ENCODE measurements around the gene RGS6. TPM values are rescaled to one million over a fixed set of nuclear protein-coding genes. Genes with fewer than 3 reads are reported as not detected.
"Not testable (repeated sequence)": the region's sequence is repeated elsewhere in the genome, so short reads cannot be mapped to it uniquely, and the experiment has no call there.

Gene RGS6
- total and polyA plus RNA-seq, 7 donors = 0.19 to 1.6 (median 0.42) TPM

GRCh38 chr14:72476657-72477499 is 544.6 kb downstream of the RGS6 start:
- peaks cover 9% of the 10 kb centered on the region for H3K4me1 ChIP-seq
- H3K9me3 ChIP-seq = no peaks in the 10 kb centered on the region
- DNase-seq = no peak
- no peaks in the 10 kb centered on the region for H3K27me3 ChIP-seq (ENCODE audit: insufficient read depth in 3 of 3, low read length in 2 of 3)
- 17 to 36% (median 20%) methylated on average over 8 of the region's 8 CpGs for WGBS, 3 donors
- ATAC-seq = peak; percentile 71 to 87 (median 77)
- intact Hi-C loops (cut with DNase I) = no loop called here
- no peak overlapping the region for H3K4me3 ChIP-seq
- TF ChIP-seq CTCF (IDR thresholded peaks at IDR 0.05) = no peak
- H3K27ac ChIP-seq = peak overlapping the region; percentile 42
- no peaks in the 10 kb centered on the region for H3K36me3 ChIP-seq (ENCODE audit: insufficient read depth in 1 of 2, low read depth in 1 of 2)

- H3K9me3 ChIP-seq; H3K4me1 ChIP-seq; H3K4me3 ChIP-seq; H3K36me3 ChIP-seq (ENCODE audit: insufficient read depth in 1 of 2, low read depth in 1 of 2); DNase-seq; intact Hi-C loops (cut with DNase I); H3K27me3 ChIP-seq (ENCODE audit: insufficient read depth in 3 of 3, low read length in 2 of 3): not testable (repeated sequence)
- WGBS, 3 donors = 28 to 39% (median 38%) methylated on average over 5 of the region's 5 CpGs
- peak in 3 of 4 donors; percentile 31 to 64 (median 45) for ATAC-seq
- peak overlapping the region; percentile 42 for H3K27ac ChIP-seq
Observed at GRCh38 chr14:72477578-72477977, 545.3 kb downstream of the RGS6 start.

GRCh38 chr14:72478471-72478893 is 546.3 kb downstream of the RGS6 start:
- no peak for TF ChIP-seq CTCF (IDR thresholded peaks at IDR 0.05)
- Histone ChIP-seq H3K27me3 (ENCODE audit: insufficient read depth in 3 of 3, low read length in 2 of 3) (no peaks in the 10 kb centered on the region), H3K27ac (no peak overlapping the region), H3K9me3 (no peaks in the 10 kb centered on the region), H3K4me1 (peaks cover 9% of the 10 kb centered on the region), H3K4me3 (no peak overlapping the region), H3K36me3 (ENCODE audit: insufficient read depth in 1 of 2, low read depth in 1 of 2) (no peaks in the 10 kb centered on the region)
- intact Hi-C loops (cut with DNase I) = no loop called here
- 59 to 70% (median 61%) methylated on average over 8 of the region's 8 CpGs for WGBS, 3 donors
- DNase-seq = no peak
- no peak for ATAC-seq

DNA sequence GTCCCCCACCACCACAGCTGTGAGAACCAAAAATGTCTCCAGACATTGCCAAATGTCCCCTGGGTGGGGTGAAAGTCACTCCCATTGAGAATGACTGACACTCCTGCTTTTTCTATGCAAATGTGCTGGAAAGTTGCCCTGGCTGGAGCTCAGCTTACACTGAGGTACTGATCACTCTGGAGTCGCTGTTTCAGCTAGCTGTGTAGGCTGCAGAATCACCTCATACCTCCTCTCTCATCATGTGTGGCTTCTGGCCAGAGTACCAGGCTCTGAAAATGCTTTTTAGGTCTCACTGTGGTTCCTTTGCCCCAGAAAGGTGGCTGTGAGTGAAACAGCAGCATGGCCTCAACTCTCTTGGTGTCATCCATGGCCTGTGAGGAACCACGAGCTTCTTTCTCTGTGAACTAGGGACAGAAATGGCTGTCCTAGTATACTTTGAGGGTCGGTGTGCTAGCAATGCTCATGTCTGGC is 547.3 kb downstream of the RGS6 start:
- H3K27me3 ChIP-seq (ENCODE audit: insufficient read depth in 3 of 3, low read length in 2 of 3) = no peaks in the 10 kb centered on the region
- no peak overlapping the region for H3K4me3 ChIP-seq
- H3K36me3 ChIP-seq (ENCODE audit: insufficient read depth in 1 of 2, low read depth in 1 of 2) = no peaks in the 10 kb centered on the region
- no peaks in the 10 kb centered on the region for H3K9me3 ChIP-seq
- no peak overlapping the region for H3K27ac ChIP-seq
- intact Hi-C loops (cut with DNase I) = no loop called here
- peaks cover 9% of the 10 kb centered on the region for H3K4me1 ChIP-seq
- ATAC-seq = no peak
- TF ChIP-seq CTCF (IDR thresholded peaks at IDR 0.05) = no peak
- no peak for DNase-seq
- 57 to 60% (median 60%) methylated on average over 3 of the region's 3 CpGs for WGBS, 3 donors

GRCh38 chr14:72480464-72481243 is 548.4 kb downstream of the RGS6 start:
- WGBS, 3 donors = 55 to 59% (median 57%) methylated on average over 13 of the region's 13 CpGs
- H3K9me3 ChIP-seq = no peaks in the 10 kb centered on the region

More at GRCh38 chr14:72480464-72481243, 548.4 kb downstream of the RGS6 start:
- H3K36me3 ChIP-seq (ENCODE audit: insufficient read depth in 1 of 2, low read depth in 1 of 2) = no peaks in the 10 kb centered on the region
- intact Hi-C loops (cut with DNase I) = no loop called here
- no peak overlapping the region for H3K27ac ChIP-seq
- ATAC-seq (no peak), DNase-seq (no peak)
- H3K4me3 ChIP-seq = no peak overlapping the region
- TF ChIP-seq CTCF (IDR thresholded peaks at IDR 0.05) = no peak
- H3K27me3 ChIP-seq (ENCODE audit: insufficient read depth in 3 of 3, low read length in 2 of 3) = no peaks in the 10 kb centered on the region
- H3K4me1 ChIP-seq = peaks cover 9% of the 10 kb centered on the region
